Peyer's patch (tissue), 4 donors: ENCODE results near the gene MDM4. TPM values are rescaled to one million over a fixed set of nuclear protein-coding genes. Genes with fewer than 3 reads are reported as not detected.

Source experiments
- DNase-seq, 3 donors: peaks; one replicate each; pipeline ENCODE4 v3.0.0-alpha.2; 2017 to 2019
- H3K27ac ChIP-seq, 4 donors: fragments of 200-600 bp; sonication (generic); one replicate each; pipeline ENCODE4 v1.5.1; 2016 to 2019
- H3K27me3 ChIP-seq, 2 donors: fragments of 200-600 bp; sonication (generic); one replicate each; pipeline ENCODE4 v1.5.1; 2019
- H3K36me3 ChIP-seq, 3 donors: fragments of 200-600 bp; sonication (generic); one replicate each; pipeline ENCODE4 v1.5.1; 2016 to 2019
- H3K4me1 ChIP-seq, 4 donors: fragments of 200-600 bp; sonication (generic); one replicate each; pipeline ENCODE4 v1.5.1; 2016 to 2019
- H3K4me3 ChIP-seq, 4 donors: fragments of 200-600 bp; sonication (generic); 1 replicate in 3 of 4; 2 replicates in 1 of 4; pipeline ENCODE4 v1.5.1; 2016 to 2019; ENCODE audit warnings: mild to moderate bottlenecking in 1 of 4
- H3K9me3 ChIP-seq, 4 donors: fragments of 200-600 bp; sonication (generic); one replicate each; pipeline ENCODE4 v1.5.1; 2016 to 2019; ENCODE audit warnings: mild to moderate bottlenecking in 1 of 4
- CTCF ChIP-seq, 6 experiments: fragments of 450-650 bp in 4 of 6; fragments of 200-600 bp in 2 of 6; sonication (generic) in 1 of 6; IDR thresholded peaks; one replicate each; pipeline ENCODE4 v1.5.1; 2017 to 2019; ENCODE audit warnings: antibody characterized with exemption in 6 of 6, mild to moderate bottlenecking in 3 of 6, moderate library complexity in 1 of 6
- POLR2A ChIP-seq, 2 donors: fragments of 450-650 bp; IDR thresholded peaks; one replicate each; pipeline ENCODE4 v1.5.1; 2017; ENCODE audit warnings: antibody characterized with exemption in 2 of 2, mild to moderate bottlenecking in 2 of 2, moderate library complexity in 2 of 2
- total RNA-seq, 4 donors: library from RNA; depleted of rRNA; stranded (reverse); fragments of >200 nt; gene quantifications; one replicate each; pipeline ENCODE4 v1.1.0, GENCODE V29; 2016

Gene MDM4
- total RNA-seq = 100 to 1,000 TPM in 3 of 4 donors, 10 to 100 TPM in 1; 83.0 to 227 (median 125) TPM

- TF ChIP-seq POLR2A (IDR thresholded peaks at IDR 0.05) = peak; percentile 78 to 83
- no peak for TF ChIP-seq CTCF (IDR thresholded peaks at IDR 0.05)
- H3K27ac ChIP-seq = peak within 1 kb of the TSS; percentile 93 to 98 (median 96)
- peak within 1 kb of the TSS; percentile 61 to 85 (median 76) for H3K4me3 ChIP-seq
- peaks cover 0 to 7% (median 0%) of the 10 kb centered on the region in 3 donors for H3K36me3 ChIP-seq
- peak; percentile 89 to 96 (median 92) for DNase-seq
- no peaks in the 10 kb centered on the region for H3K27me3 ChIP-seq
- H3K4me1 ChIP-seq = peaks cover 0 to 24% (median 14%) of the 10 kb centered on the region in 4 donors
- no peaks in the 10 kb centered on the region for H3K9me3 ChIP-seq
Observed at GRCh38 chr1:204516180-204516879, at the start of gene MDM4. Gene MDM4 (plus strand): TSS chr1:204516406. CDS start chr1:204525519, 9,113 bp downstream.

- Histone ChIP-seq H3K4me3 (no peak overlapping the region), H3K36me3 (peaks cover 0 to 74% (median 0%) of the 10 kb centered on the region in 3 donors), H3K27me3 (no peaks in the 10 kb centered on the region), H3K27ac (peak overlapping the region; percentile 30 to 69 (median 58)), H3K4me1 (peaks cover 0 to 34% (median 18%) of the 10 kb centered on the region in 4 donors), H3K9me3 (no peaks in the 10 kb centered on the region)
- no peak for DNase-seq
- TF ChIP-seq POLR2A (IDR thresholded peaks at IDR 0.05) (no peak), CTCF (IDR thresholded peaks at IDR 0.05) (no peak)
Observed at GRCh38 chr1:204466416-204467405, 49.5 kb upstream of the MDM4 start.

GRCh38 chr1:204468206-204468605 is 48.0 kb upstream of the MDM4 start:
- peaks cover 0 to 60% (median 0%) of the 10 kb centered on the region in 3 donors for H3K36me3 ChIP-seq
- DNase-seq = no peak

GRCh38 chr1:204468766-204469302 is 47.4 kb upstream of the MDM4 start:
- H3K27me3 ChIP-seq = no peaks in the 10 kb centered on the region
- peaks cover 0 to 54% (median 0%) of the 10 kb centered on the region in 3 donors for H3K36me3 ChIP-seq
- H3K4me1 ChIP-seq = peaks cover 0 to 20% (median 11%) of the 10 kb centered on the region in 4 donors
- H3K9me3 ChIP-seq = no peaks in the 10 kb centered on the region
- no peak for TF ChIP-seq CTCF (IDR thresholded peaks at IDR 0.05)
- no peak for TF ChIP-seq POLR2A (IDR thresholded peaks at IDR 0.05)
- no peak overlapping the region for H3K4me3 ChIP-seq
- H3K27ac ChIP-seq = peak overlapping the region in 1 of 4 donors; percentile 2
- DNase-seq = no peak

More at GRCh38 chr1:204468206-204468605, 48.0 kb upstream of the MDM4 start:
- no peak overlapping the region for H3K4me3 ChIP-seq
- peaks cover 0 to 25% (median 11%) of the 10 kb centered on the region in 4 donors for H3K4me1 ChIP-seq
- no peaks in the 10 kb centered on the region for H3K27me3 ChIP-seq
- no peaks in the 10 kb centered on the region for H3K9me3 ChIP-seq
- peak overlapping the region in 1 of 4 donors; percentile 2 for H3K27ac ChIP-seq
- TF ChIP-seq POLR2A (IDR thresholded peaks at IDR 0.05) (no peak), CTCF (IDR thresholded peaks at IDR 0.05) (no peak)

GRCh38 chr1:204469304-204469703 is 46.9 kb upstream of the MDM4 start:
- Histone ChIP-seq H3K4me1 (peaks cover 0 to 15% (median 11%) of the 10 kb centered on the region in 4 donors), H3K27me3 (no peaks in the 10 kb centered on the region), H3K4me3 (no peak overlapping the region), H3K36me3 (peaks cover 0 to 49% (median 0%) of the 10 kb centered on the region in 3 donors), H3K9me3 (no peaks in the 10 kb centered on the region), H3K27ac (peak overlapping the region in 1 of 4 donors; percentile 2)
- no peak for TF ChIP-seq CTCF (IDR thresholded peaks at IDR 0.05)
- TF ChIP-seq POLR2A (IDR thresholded peaks at IDR 0.05) = no peak
- no peak for DNase-seq
